Thyroid gland (tissue), 4 donors: Measurements from ENCODE around the gene C3orf18. TPM values are rescaled to one million over a fixed set of nuclear protein-coding genes. Genes with fewer than 3 reads are reported as not detected.
A peak's percentile ranks its signal among the peaks of the same experiment; 100 is the strongest.

Source experiments
- DNase-seq, 2 donors: peaks; one replicate each; pipeline ENCODE4 v3.0.0-alpha.2; 2019
- H3K27ac ChIP-seq, 3 donors: fragments of 200-600 bp; sonication (generic); 1 replicate in 2 of 3; 2 replicates in 1 of 3; pipeline ENCODE4 v1.5.1; 2016 to 2019; ENCODE audit warnings: mild to moderate bottlenecking in 1 of 3, moderate library complexity in 1 of 3
- H3K27me3 ChIP-seq: fragments of 200-600 bp; sonication (generic); one replicate; pipeline ENCODE4 v1.5.1; 2019
- H3K36me3 ChIP-seq, 2 donors: fragments of 200-600 bp; sonication (generic); one replicate each; pipeline ENCODE4 v1.5.1; 2016 to 2019
- H3K4me1 ChIP-seq, 2 donors: fragments of 200-600 bp; sonication (generic); one replicate each; pipeline ENCODE4 v1.5.1; 2017 to 2019
- H3K4me3 ChIP-seq, 3 donors: fragments of 200-600 bp; sonication (generic); replicated peaks in 1 of 3; 1 replicate in 2 of 3; 2 replicates in 1 of 3; pipeline ENCODE4 v1.5.1; 2016; ENCODE audit warnings: mild to moderate bottlenecking in 1 of 3
- H3K9me3 ChIP-seq: fragments of 200-600 bp; sonication (generic); one replicate; pipeline ENCODE4 v1.5.1; 2017
- CTCF ChIP-seq, 6 experiments: fragments of 200-600 bp in 3 of 6; fragments of 450-650 bp in 3 of 6; sonication (generic) in 3 of 6; IDR thresholded peaks; one replicate each; pipeline ENCODE4 v1.5.1; 2016 to 2019; ENCODE audit warnings: antibody characterized with exemption in 6 of 6, mild to moderate bottlenecking in 2 of 6, inconsistent platforms in 1 of 6, moderate library complexity in 1 of 6
- POLR2A ChIP-seq, 2 donors: fragments of 450-650 bp; IDR thresholded peaks; one replicate each; pipeline ENCODE4 v1.6.1; 2017; ENCODE audit warnings: antibody characterized with exemption in 2 of 2, mild to moderate bottlenecking in 2 of 2, moderate library complexity in 1 of 2
- WGBS, 2 donors: methylation state at CpG; one replicate each; pipeline ENCODE4 v1.1.5; 2017; 5-methylcytosine and 5-hydroxymethylcytosine counted together
- intact Hi-C: fragments of 100-400 bp; cut with DNase I; formaldehyde crosslinking; loops from one replicate; pipeline ENCODE4 v1.15.1; 2023
- total RNA-seq, 4 donors: library from RNA; depleted of rRNA; stranded (reverse); fragments of >200 nt; gene quantifications; one replicate each; pipeline ENCODE4 v1.2.3, GENCODE V29; 2016

The C3orf18 gene
- total RNA-seq, 4 donors from 2014 or later, result 19.6 to 22.0 (median 20.3) TPM

DNA sequence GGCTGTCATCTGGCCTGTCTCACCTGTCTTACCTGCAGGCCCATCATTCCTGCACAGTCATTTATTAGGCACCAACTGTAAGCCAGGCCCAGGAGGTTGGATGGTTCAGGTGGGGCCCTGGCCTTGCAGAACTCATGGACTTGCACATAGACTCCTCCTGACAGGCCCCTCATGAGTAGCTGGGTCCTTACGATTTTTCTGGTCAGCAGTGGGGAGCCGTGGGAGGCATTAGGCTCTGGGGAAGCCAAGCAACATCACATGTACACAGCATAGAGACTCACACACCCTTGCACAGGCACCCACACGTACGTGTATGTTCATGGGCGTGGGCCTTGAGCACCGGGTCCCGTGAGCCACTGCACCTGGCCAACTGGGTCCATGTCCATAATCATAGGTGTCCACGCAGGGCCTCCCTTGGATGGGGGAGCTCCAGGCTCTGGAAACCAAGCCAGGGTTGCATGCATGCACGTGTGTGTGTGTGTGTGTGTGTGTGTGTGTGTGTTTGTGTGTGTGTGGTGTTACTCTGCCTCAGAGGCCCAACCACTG is 23.7 kb upstream of the C3orf18 start:
- TF ChIP-seq POLR2A (IDR thresholded peaks at IDR 0.05), result no peak
- TF ChIP-seq CTCF (IDR thresholded peaks at IDR 0.05), result no peak
- Histone ChIP-seq H3K4me1 (peaks cover 22 to 63% of the 10 kb centered on the region in 2 donors), H3K4me3 (no peak overlapping the region), H3K27ac (peak overlapping the region; percentile 37 to 68 (median 59)), H3K36me3 (no peaks in the 10 kb centered on the region), H3K27me3 (no peaks in the 10 kb centered on the region), H3K9me3 (no peaks in the 10 kb centered on the region)
- DNase-seq, result no peak
- WGBS, 2 donors, result 56 to 85% methylated on average over 4 to 6 of the region's 9 CpGs
- intact Hi-C loops, result no loop called here

GRCh38 chr3:50588759-50589433 is 21.3 kb upstream of the C3orf18 start:
- no peak for DNase-seq
- intact Hi-C loops, result no loop called here
- no peaks in the 10 kb centered on the region for H3K36me3 ChIP-seq
- TF ChIP-seq CTCF (IDR thresholded peaks at IDR 0.05), result no peak
- no peak for TF ChIP-seq POLR2A (IDR thresholded peaks at IDR 0.05)
- peak overlapping the region; percentile 19 to 46 (median 22) for H3K27ac ChIP-seq
- H3K9me3 ChIP-seq, result no peaks in the 10 kb centered on the region
- 80 to 97% methylated on average over 4 of the region's 4 CpGs for WGBS, 2 donors
- no peak overlapping the region for H3K4me3 ChIP-seq
- H3K4me1 ChIP-seq, result peaks cover 45 to 79% of the 10 kb centered on the region in 2 donors
- H3K27me3 ChIP-seq, result no peaks in the 10 kb centered on the region

GRCh38 chr3:50587806-50588758 is 20.5 kb upstream of the C3orf18 start:
- peaks cover 49 to 80% of the 10 kb centered on the region in 2 donors for H3K4me1 ChIP-seq
- H3K9me3 ChIP-seq, result no peaks in the 10 kb centered on the region
- H3K27ac ChIP-seq, result peak overlapping the region; percentile 36 to 98 (median 96)
- WGBS, 2 donors, result 65 to 71% methylated on average over 17 of the region's 17 CpGs
- H3K36me3 ChIP-seq, result no peaks in the 10 kb centered on the region
- peak in 1 of 2 donors; percentile 41 for DNase-seq
- H3K27me3 ChIP-seq, result no peaks in the 10 kb centered on the region
- TF ChIP-seq POLR2A (IDR thresholded peaks at IDR 0.05) (no peak), CTCF (IDR thresholded peaks at IDR 0.05) (no peak)
- intact Hi-C loops, result no loop called here
- no peak overlapping the region for H3K4me3 ChIP-seq

DNA sequence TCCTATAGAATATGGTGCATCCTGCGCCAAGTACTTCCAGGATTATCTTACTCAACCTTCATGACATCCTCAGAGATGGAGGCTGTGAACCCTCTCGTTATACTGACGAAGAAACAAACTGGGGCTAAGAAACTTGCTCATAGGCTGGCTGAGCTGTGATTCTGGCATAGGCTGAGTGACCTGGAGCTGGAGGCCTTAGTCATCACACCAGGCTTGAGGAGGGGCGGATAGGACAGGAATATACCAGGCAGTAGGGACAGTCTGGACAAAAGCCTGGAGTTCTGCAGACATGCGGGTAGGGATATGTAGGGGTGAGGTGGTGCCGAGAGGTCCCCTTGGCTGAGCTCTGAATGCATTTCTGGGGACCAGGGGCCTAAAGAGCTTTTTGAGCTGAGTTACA is 19.8 kb upstream of the C3orf18 start:
- no peaks in the 10 kb centered on the region for H3K9me3 ChIP-seq
- no peaks in the 10 kb centered on the region for H3K36me3 ChIP-seq
- peaks cover 49 to 80% of the 10 kb centered on the region in 2 donors for H3K4me1 ChIP-seq
- H3K27me3 ChIP-seq, result no peaks in the 10 kb centered on the region
- WGBS, 2 donors, result 91 to 97% methylated on average over 6 of the region's 6 CpGs
- H3K4me3 ChIP-seq, result no peak overlapping the region
- intact Hi-C loops, result no loop called here
- TF ChIP-seq POLR2A (IDR thresholded peaks at IDR 0.05) (no peak), CTCF (IDR thresholded peaks at IDR 0.05) (no peak)
- H3K27ac ChIP-seq, result peak overlapping the region; percentile 22 to 98 (median 96)
- DNase-seq, result peak in 1 of 2 donors; percentile 37
